Osteoblast (primary cell): ENCODE results near the gene ABAT. TPM values are rescaled to one million over a fixed set of nuclear protein-coding genes. Genes with fewer than 3 reads are reported as not detected.
"Not testable (repeated sequence)": the region's sequence is repeated elsewhere in the genome, so short reads cannot be mapped to it uniquely, and the experiment has no call there.

Experiments
- DNase-seq: peaks from one replicate; pipeline ENCODE4 v3.0.0; 2011; ENCODE audit warnings: low spot score, mixed read lengths; ENCODE audit not compliant: insufficient read length; ENCODE audit errors: missing footprints
- H2AFZ ChIP-seq: 2 replicates; pipeline ENCODE4 v1.6.0; 2011; ENCODE audit warnings: mild to moderate bottlenecking, low read length
- H3K27ac ChIP-seq: 2 replicates; pipeline ENCODE4 v1.5.1; 2011; ENCODE audit warnings: mild to moderate bottlenecking, low read depth, low read length, moderate library complexity
- H3K27me3 ChIP-seq: 2 replicates; pipeline ENCODE4 v1.6.0; 2012; ENCODE audit warnings: mild to moderate bottlenecking, control low read depth, inconsistent platforms, low read length, moderate library complexity; ENCODE audit not compliant: insufficient read depth
- H3K36me3 ChIP-seq: 2 replicates; pipeline ENCODE4 v1.5.1; 2011; ENCODE audit warnings: mild to moderate bottlenecking, low read length, control low read depth, moderate library complexity; ENCODE audit not compliant: insufficient read depth
- H3K4me1 ChIP-seq: 2 replicates; pipeline ENCODE4 v1.5.1; 2011; ENCODE audit warnings: mild to moderate bottlenecking, low read length, control low read depth, moderate library complexity; ENCODE audit not compliant: insufficient read depth
- H3K4me2 ChIP-seq: 2 replicates; pipeline ENCODE4 v1.6.0; 2011; ENCODE audit warnings: mild to moderate bottlenecking, low read length; ENCODE audit not compliant: insufficient read depth
- H3K4me3 ChIP-seq: fragments of 200-600 bp; sonication (generic); 3 replicates; pipeline ENCODE4 v1.5.1; 2012; ENCODE audit warnings: mild to moderate bottlenecking, low read length, inconsistent platforms; ENCODE audit not compliant: insufficient read depth
- H3K79me2 ChIP-seq: 2 replicates; pipeline ENCODE4 v1.6.0; 2012; ENCODE audit warnings: mild to moderate bottlenecking, low read length, control low read depth, inconsistent platforms; ENCODE audit not compliant: insufficient read depth
- H3K9me3 ChIP-seq: 2 replicates; pipeline ENCODE4 v1.5.1; 2011; ENCODE audit warnings: low read depth, low read length, control low read depth
- H4K20me1 ChIP-seq: 2 replicates; pipeline ENCODE4 v1.6.0; 2012; ENCODE audit warnings: mild to moderate bottlenecking, low read length, control low read depth; ENCODE audit not compliant: insufficient read depth
- CTCF ChIP-seq: IDR thresholded peaks from 2 replicates; pipeline ENCODE4 v1.5.1; 2011; ENCODE audit warnings: mild to moderate bottlenecking, low read depth, low read length, moderate library complexity; ENCODE audit errors: extremely low read depth
- total RNA-seq: library from RNA; depleted of rRNA; stranded (reverse); fragments of >200 nt; gene quantifications from 2 replicates; pipeline ENCODE4 v1.2.3, GENCODE V29; 2012

ABAT gene
- total RNA-seq, 1 donor = 6.5 TPM

- Histone ChIP-seq H3K36me3 (peaks cover 24% of the 10 kb centered on the region), H3K27ac (peak within 1 kb of the TSS; percentile 96), H3K9me3 (no peaks in the 10 kb centered on the region), H3K4me1 (peaks cover 26% of the 10 kb centered on the region), H3K4me2 (peak within 1 kb of the TSS; percentile 89), H3K27me3 (no peaks in the 10 kb centered on the region), H4K20me1 (peaks cover 27% of the 10 kb centered on the region), H3K79me2 (peaks cover 71% of the 10 kb centered on the region), H2AFZ (peak within 1 kb of the TSS; percentile 89), H3K4me3 (peak within 1 kb of the TSS; percentile 97)
- TF ChIP-seq CTCF = no peak
- peak; percentile 97 for DNase-seq
Observed at GRCh38 chr16:8797364-8798173, 123.2 kb downstream of the ABAT start, which contains the start of the genes PMM2 and TMEM186. TSS of gene PMM2 (plus strand) at chr16:8797839. CDS start at chr16:8797883, 44 bp downstream. TSS of gene TMEM186 (minus strand) at chr16:8797639. CDS start at chr16:8797614, 25 bp downstream.

- DNase-seq = no peak
- Histone ChIP-seq H3K36me3 (peaks cover 30% of the 10 kb centered on the region), H3K4me2 (peak overlapping the region; percentile 89), H3K27me3 (no peaks in the 10 kb centered on the region), H3K9me3 (no peaks in the 10 kb centered on the region), H3K79me2 (peaks cover 77% of the 10 kb centered on the region), H4K20me1 (peaks cover 31% of the 10 kb centered on the region), H3K4me3 (peak overlapping the region; percentile 97), H3K27ac (peak overlapping the region; percentile 96), H3K4me1 (peaks cover 26% of the 10 kb centered on the region), H2AFZ (peak overlapping the region; percentile 89)
- TF ChIP-seq CTCF = no peak
Observed at GRCh38 chr16:8798174-8798527, 123.7 kb downstream of the ABAT start.

GRCh38 chr16:8798535-8799157 is 124.2 kb downstream of the ABAT start:
- DNase-seq = no peak
- H3K27me3 ChIP-seq = no peaks in the 10 kb centered on the region
- H3K4me2 ChIP-seq = peak overlapping the region; percentile 89
- no peak for TF ChIP-seq CTCF
- H2AFZ ChIP-seq = no peak overlapping the region
- H3K79me2 ChIP-seq = peaks cover 80% of the 10 kb centered on the region
- peaks cover 33% of the 10 kb centered on the region for H3K36me3 ChIP-seq
- H3K4me1 ChIP-seq = peaks cover 26% of the 10 kb centered on the region
- H3K27ac ChIP-seq = peak overlapping the region; percentile 96
- peaks cover 31% of the 10 kb centered on the region for H4K20me1 ChIP-seq
- peak overlapping the region; percentile 97 for H3K4me3 ChIP-seq
- H3K9me3 ChIP-seq = no peaks in the 10 kb centered on the region

GRCh38 chr16:8801701-8802100 is 127.3 kb downstream of the ABAT start:
- H3K27ac ChIP-seq = no peak overlapping the region
- no peaks in the 10 kb centered on the region for H3K9me3 ChIP-seq
- DNase-seq = no peak
- H3K36me3 ChIP-seq = peaks cover 63% of the 10 kb centered on the region
- no peak for TF ChIP-seq CTCF
- no peak overlapping the region for H2AFZ ChIP-seq
- peaks cover 52% of the 10 kb centered on the region for H4K20me1 ChIP-seq
- H3K27me3 ChIP-seq = no peaks in the 10 kb centered on the region
- H3K4me1 ChIP-seq = peaks cover 22% of the 10 kb centered on the region
- no peak overlapping the region for H3K4me2 ChIP-seq
- H3K79me2 ChIP-seq = peaks cover 94% of the 10 kb centered on the region
- no peak overlapping the region for H3K4me3 ChIP-seq

- H4K20me1 ChIP-seq = peaks cover 52% of the 10 kb centered on the region
- not testable (repeated sequence) for H3K4me2 ChIP-seq, DNase-seq, H3K9me3 ChIP-seq, H3K27me3 ChIP-seq, H2AFZ ChIP-seq, H3K27ac ChIP-seq, H3K4me3 ChIP-seq
- peaks cover 83% of the 10 kb centered on the region for H3K36me3 ChIP-seq
- H3K79me2 ChIP-seq = peaks cover 89% of the 10 kb centered on the region
- H3K4me1 ChIP-seq = peaks cover 16% of the 10 kb centered on the region
Observed at GRCh38 chr16:8803733-8804132, 129.3 kb downstream of the ABAT start.
